ENCODE data around the gene TOX3.

The TOX3 gene

GRCh38 chr16:52446080-52446479 is 100.9 kb downstream of the TOX3 start:
- DNase-seq: no peak

GRCh38 chr16:52441886-52442285 is 105.1 kb downstream of the TOX3 start:
- DNase-seq: no peak

- no peak for DNase-seq
These were observed 106.7 kb downstream of the TOX3 start for GRCh38 chr16:52440248-52440647.

- no peak for DNase-seq
These were observed 107.2 kb downstream of the TOX3 start for GRCh38 chr16:52439750-52440149.

GRCh38 chr16:52439171-52439701 is 107.7 kb downstream of the TOX3 start:
- DNase-seq: no peak

- no peak for DNase-seq
These were observed 109.7 kb downstream of the TOX3 start for GRCh38 chr16:52437277-52437670.

- DNase-seq: no peak
These were observed 110.3 kb downstream of the TOX3 start for GRCh38 chr16:52436339-52437276.

GRCh38 chr16:52434224-52434623 is 112.7 kb downstream of the TOX3 start:
- no peak for DNase-seq

- no peak for DNase-seq
These were observed 113.3 kb downstream of the TOX3 start for GRCh38 chr16:52433643-52434042.

- no peak for DNase-seq
These were observed 122.4 kb downstream of the TOX3 start for GRCh38 chr16:52424591-52424990.

- no peak for DNase-seq
These were observed 124.6 kb downstream of the TOX3 start for GRCh38 chr16:52422307-52422706.

- no peak for DNase-seq
These were observed 128.7 kb downstream of the TOX3 start for GRCh38 chr16:52418201-52418600.

GRCh38 chr16:52416888-52417287 is 130.1 kb downstream of the TOX3 start:
- no peak for DNase-seq

- DNase-seq: no peak
These were observed 135.9 kb downstream of the TOX3 start for GRCh38 chr16:52411011-52411410.

GRCh38 chr16:52408191-52408845 is 138.6 kb downstream of the TOX3 start:
- DNase-seq: no peak

- DNase-seq: no peak
These were observed 139.2 kb downstream of the TOX3 start for GRCh38 chr16:52407778-52408177.

- no peak for DNase-seq
These were observed 141.5 kb downstream of the TOX3 start for GRCh38 chr16:52405441-52405840.

- no peak for DNase-seq
These were observed 142.4 kb downstream of the TOX3 start for GRCh38 chr16:52404546-52404945.

- DNase-seq: no peak
These were observed 147.8 kb downstream of the TOX3 start for GRCh38 chr16:52399116-52399515.

GRCh38 chr16:52398491-52398960 is 148.4 kb downstream of the TOX3 start:
- no peak for DNase-seq

- DNase-seq: no peak
These were observed 148.9 kb downstream of the TOX3 start for GRCh38 chr16:52398021-52398420.

GRCh38 chr16:52393448-52393847 is 153.5 kb downstream of the TOX3 start:
- DNase-seq: no peak

- DNase-seq: no peak
These were observed 157.9 kb downstream of the TOX3 start for GRCh38 chr16:52389045-52389444.
